Suppressor macrophage treated with lipopolysaccharide for 1 hour (primary cell): ENCODE data around the gene GPC3.

Source experiments
- DNase-seq, 3 donors: peaks; one replicate each; pipeline ENCODE4 v3.0.0-alpha.2; 2020 to 2022

Gene GPC3

GRCh38 chrX:133966199-133966598 lies 19.2 kb downstream of the GPC3 start:
- DNase-seq = no peak

- no peak for DNase-seq
Measured at GRCh38 chrX:133965321-133965720, 20.1 kb downstream of the GPC3 start.

- DNase-seq = no peak
Measured at GRCh38 chrX:133961046-133961445, 24.3 kb downstream of the GPC3 start.

- no peak for DNase-seq
Measured at GRCh38 chrX:133959972-133960371, 25.4 kb downstream of the GPC3 start.

GRCh38 chrX:133958997-133959688 lies 26.3 kb downstream of the GPC3 start:
- DNase-seq = no peak

- no peak for DNase-seq
Measured at GRCh38 chrX:133956570-133957340, 28.6 kb downstream of the GPC3 start.

- no peak for DNase-seq
Measured at GRCh38 chrX:133953785-133954355, 31.5 kb downstream of the GPC3 start.

GRCh38 chrX:133953078-133953477 lies 32.3 kb downstream of the GPC3 start:
- no peak for DNase-seq

- no peak for DNase-seq
Measured at GRCh38 chrX:133951098-133951497, 34.3 kb downstream of the GPC3 start.

GRCh38 chrX:133950214-133950613 lies 35.2 kb downstream of the GPC3 start:
- no peak for DNase-seq

- no peak for DNase-seq
Measured at GRCh38 chrX:133948895-133949294, 36.5 kb downstream of the GPC3 start.

- no peak for DNase-seq
Measured at GRCh38 chrX:133947996-133948395, 37.4 kb downstream of the GPC3 start.

GRCh38 chrX:133947022-133947421 lies 38.4 kb downstream of the GPC3 start:
- DNase-seq = no peak

- DNase-seq = no peak
Measured at GRCh38 chrX:133943507-133943906, 41.9 kb downstream of the GPC3 start.

GRCh38 chrX:133939655-133940302 lies 45.6 kb downstream of the GPC3 start:
- no peak for DNase-seq

- no peak for DNase-seq
Measured at GRCh38 chrX:133938530-133938929, 46.9 kb downstream of the GPC3 start.

GRCh38 chrX:133937022-133937421 lies 48.4 kb downstream of the GPC3 start:
- no peak for DNase-seq

GRCh38 chrX:133935076-133935475 lies 50.3 kb downstream of the GPC3 start:
- DNase-seq = no peak

GRCh38 chrX:133933316-133933715 lies 52.1 kb downstream of the GPC3 start:
- no peak for DNase-seq

GRCh38 chrX:133929836-133930464 lies 55.4 kb downstream of the GPC3 start:
- DNase-seq = no peak

- no peak for DNase-seq
Measured at GRCh38 chrX:133928365-133928764, 57.0 kb downstream of the GPC3 start.

GRCh38 chrX:133926809-133927208 lies 58.6 kb downstream of the GPC3 start:
- no peak for DNase-seq

GRCh38 chrX:133926099-133926498 lies 59.3 kb downstream of the GPC3 start:
- DNase-seq = no peak
